ENCODE data around the gene PTGER3. TPM values are rescaled to one million over a fixed set of nuclear protein-coding genes. Genes with fewer than 3 reads are reported as not detected.

PTGER3 gene
- total RNA-seq, 4 donors from 2014 or later, result 23.1 to 60.8 (median 48.8) TPM

DNA sequence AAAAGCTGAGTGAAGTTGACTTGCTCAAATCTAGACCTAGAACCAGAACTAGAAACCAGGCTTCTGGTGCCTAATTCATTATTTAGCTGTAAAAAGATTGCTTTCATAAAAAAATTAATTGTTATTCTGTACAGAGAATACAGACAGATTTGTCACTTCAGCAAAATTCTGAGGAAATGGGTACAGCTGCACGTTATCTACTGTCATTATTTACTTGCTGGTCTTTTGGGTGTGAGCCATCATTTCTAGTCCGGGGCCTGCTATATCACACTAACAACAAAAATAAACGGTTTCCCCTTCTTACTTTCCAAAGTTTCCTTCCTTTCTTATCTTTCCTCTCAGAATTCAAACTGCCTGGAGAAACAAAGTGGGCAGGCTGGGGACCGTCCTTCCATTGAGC lies 68.3 kb downstream of the PTGER3 start:
- WGBS, result 65% methylated on average over 4 of the region's 4 CpGs
- no peak for DNase-seq (ENCODE audit: low spot score in 2 of 2)
- TF ChIP-seq CTCF (IDR thresholded peaks at IDR 0.05) (no peak), POLR2A (IDR thresholded peaks at IDR 0.05) (no peak), EP300 (IDR thresholded peaks at IDR 0.05) (no peak), POLR2AphosphoS5 (IDR thresholded peaks at IDR 0.05) (no peak)
- Histone ChIP-seq H3K27ac (no peak overlapping the region), H3K4me3 (no peak overlapping the region), H3K4me1 (no peaks in the 10 kb centered on the region), H3K9me3 (no peaks in the 10 kb centered on the region), H3K36me3 (no peaks in the 10 kb centered on the region), H3K27me3 (no peaks in the 10 kb centered on the region)

GRCh38 chr1:70978623-70979022 lies 69.0 kb downstream of the PTGER3 start:
- no peak for TF ChIP-seq CTCF (IDR thresholded peaks at IDR 0.05)
- TF ChIP-seq POLR2A (IDR thresholded peaks at IDR 0.05), result no peak
- TF ChIP-seq POLR2AphosphoS5 (IDR thresholded peaks at IDR 0.05), result no peak
- TF ChIP-seq EP300 (IDR thresholded peaks at IDR 0.05), result no peak
- no peaks in the 10 kb centered on the region for H3K27me3 ChIP-seq
- no peaks in the 10 kb centered on the region for H3K9me3 ChIP-seq
- DNase-seq (ENCODE audit: low spot score in 2 of 2), result no peak
- H3K36me3 ChIP-seq, result no peaks in the 10 kb centered on the region
- H3K4me1 ChIP-seq, result no peaks in the 10 kb centered on the region
- 88% methylated on average over 1 of the region's 1 CpG for WGBS
- H3K27ac ChIP-seq, result no peak overlapping the region
- no peak overlapping the region for H3K4me3 ChIP-seq

- H3K27me3 ChIP-seq, result no peaks in the 10 kb centered on the region
- no peak for TF ChIP-seq POLR2AphosphoS5 (IDR thresholded peaks at IDR 0.05)
- no peak for TF ChIP-seq EP300 (IDR thresholded peaks at IDR 0.05)
- TF ChIP-seq CTCF (IDR thresholded peaks at IDR 0.05), result no peak
- no peaks in the 10 kb centered on the region for H3K36me3 ChIP-seq
- H3K4me3 ChIP-seq, result no peak overlapping the region
- 67% methylated on average over 3 of the region's 3 CpGs for WGBS
- no peak for DNase-seq (ENCODE audit: low spot score in 2 of 2)
- H3K27ac ChIP-seq, result no peak overlapping the region
- H3K4me1 ChIP-seq, result no peaks in the 10 kb centered on the region
- H3K9me3 ChIP-seq, result no peaks in the 10 kb centered on the region
Observed at GRCh38 chr1:70977575-70977974, 70.0 kb downstream of the PTGER3 start.

GRCh38 chr1:70977041-70977440 lies 70.6 kb downstream of the PTGER3 start:
- TF ChIP-seq POLR2AphosphoS5 (IDR thresholded peaks at IDR 0.05) (no peak), POLR2A (IDR thresholded peaks at IDR 0.05) (no peak), CTCF (IDR thresholded peaks at IDR 0.05) (no peak), EP300 (IDR thresholded peaks at IDR 0.05) (no peak)
- 79% methylated on average over 4 of the region's 4 CpGs for WGBS
- Histone ChIP-seq H3K27me3 (no peaks in the 10 kb centered on the region), H3K27ac (no peak overlapping the region), H3K4me1 (no peaks in the 10 kb centered on the region), H3K9me3 (no peaks in the 10 kb centered on the region), H3K36me3 (no peaks in the 10 kb centered on the region), H3K4me3 (no peak overlapping the region)
- DNase-seq (ENCODE audit: low spot score in 2 of 2), result no peak

DNA sequence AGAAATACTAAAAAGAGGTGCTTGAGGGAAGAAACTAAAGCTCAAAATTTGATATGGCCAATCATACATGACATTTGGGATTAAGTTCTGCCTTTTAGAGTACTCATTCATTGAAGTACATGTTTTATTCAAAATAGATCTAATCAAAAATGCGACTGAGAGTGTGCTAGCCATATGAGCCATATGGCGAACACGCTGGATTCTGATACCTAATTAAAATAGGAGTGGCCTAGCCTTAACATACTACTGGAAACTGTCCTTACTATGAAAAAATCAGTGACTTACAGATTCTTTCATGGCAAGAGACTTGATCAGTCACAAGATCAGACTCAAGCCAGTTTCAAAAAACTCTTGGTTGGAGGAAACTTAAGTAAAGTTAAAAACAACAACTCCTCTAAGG lies 73.9 kb downstream of the PTGER3 start:
- Histone ChIP-seq H3K27ac (no peak overlapping the region), H3K27me3 (no peaks in the 10 kb centered on the region), H3K4me3 (no peak overlapping the region), H3K4me1 (no peaks in the 10 kb centered on the region), H3K36me3 (no peaks in the 10 kb centered on the region), H3K9me3 (no peaks in the 10 kb centered on the region)
- 74% methylated on average over 3 of the region's 3 CpGs for WGBS
- no peak for DNase-seq (ENCODE audit: low spot score in 2 of 2)
- TF ChIP-seq POLR2AphosphoS5 (IDR thresholded peaks at IDR 0.05) (no peak), POLR2A (IDR thresholded peaks at IDR 0.05) (no peak), CTCF (IDR thresholded peaks at IDR 0.05) (no peak), EP300 (IDR thresholded peaks at IDR 0.05) (no peak)
